ENCODE data around the gene PFDN6. TPM values are rescaled to one million over a fixed set of nuclear protein-coding genes. Genes with fewer than 3 reads are reported as not detected.

PFDN6 gene
- total and polyA plus RNA-seq, 2 of the 13 experiments (the other 11 are each of a cell fraction or from before 2014, with no cell fraction given) = 75.5 to 87.0 TPM

GRCh38 chr6:33271468-33272274, 17.7 kb upstream of the PFDN6 start, which contains the start of the genes RPS18 and VPS52 (continued):
- peak; percentile 57; the same call in 1 of the 2 replicates for TF ChIP-seq GZF1 (CRISPR knock-in tag; IDR thresholded peaks at IDR 0.05)
- peak; percentile 86 for TF ChIP-seq ZBTB34 (CRISPR knock-in tag; IDR thresholded peaks at IDR 0.05)
- TF ChIP-seq MBNL3 (CRISPR knock-in tag; conservative IDR thresholded peaks at IDR 0.05) = no peak; the same call in 1 of the 2 replicates
- 0 out of 2 replicates have a peak, but pooled peaks have one; percentile 36 for TF ChIP-seq ZNF780A (CRISPR knock-in tag; IDR thresholded peaks at IDR 0.05)
- no peak for TF ChIP-seq TBP (CRISPR knock-in tag; IDR thresholded peaks at IDR 0.05)
- peak; percentile 74; the same call in 1 of the 2 replicates for TF ChIP-seq REXO4 (CRISPR knock-in tag; IDR thresholded peaks at IDR 0.05; ENCODE audit: borderline replicate concordance)
- peak; percentile 86; the same call in 1 of the 2 replicates for TF ChIP-seq MYNN (CRISPR knock-in tag; IDR thresholded peaks at IDR 0.05; ENCODE audit: low read depth)
- TF ChIP-seq GPBP1L1 (CRISPR knock-in tag; IDR thresholded peaks at IDR 0.05) = no peak
- peak; percentile 35 for TF ChIP-seq SKI (IDR thresholded peaks at IDR 0.05; ENCODE audit: partially characterized antibody)
- 0 out of 2 replicates have a peak, but pooled peaks have one; percentile 53 for TF ChIP-seq ZBTB44 (CRISPR knock-in tag; IDR thresholded peaks at IDR 0.05)
- peak; percentile 43; the same call in 1 of the 2 replicates for TF ChIP-seq ZNF615 (CRISPR knock-in tag; IDR thresholded peaks at IDR 0.05; ENCODE audit: borderline replicate concordance)
- peak; percentile 52; the same call in 1 of the 2 replicates for TF ChIP-seq ZNF567 (CRISPR knock-in tag; IDR thresholded peaks at IDR 0.05; ENCODE audit: borderline replicate concordance)
- TF ChIP-seq DMTF1 (CRISPR knock-in tag; IDR thresholded peaks at IDR 0.05) = 0 out of 2 replicates have a peak, but pooled peaks have one; percentile 50
- TF ChIP-seq NFRKB (IDR thresholded peaks at IDR 0.05) = peak; percentile 96
- peak; percentile 82 for TF ChIP-seq RXRB (CRISPR knock-in tag; IDR thresholded peaks at IDR 0.05; ENCODE audit: borderline replicate concordance)
- peak; percentile 54 for TF ChIP-seq E2F1 (CRISPR knock-in tag; IDR thresholded peaks at IDR 0.05)
- no peak for TF ChIP-seq ZFAT (CRISPR knock-in tag; conservative IDR thresholded peaks at IDR 0.05)
- no peak for TF ChIP-seq FUBP1 (CRISPR knock-in tag; IDR thresholded peaks at IDR 0.05; ENCODE audit: borderline replicate concordance)
